HG03558 (cell line): ENCODE results near the gene FAM53A.

Experiments
- ATAC-seq: cut with Tn5 transposase; IDR thresholded peaks from one replicate; pipeline ENCODE4 v1.9.1; 2021; ENCODE audit warnings: moderate number of reproducible peaks; ENCODE audit not compliant: unreplicated experiment; ENCODE audit errors: extremely low read depth

Gene FAM53A

GRCh38 chr4:1663549-1663948, 20.6 kb downstream of the FAM53A start:
- no peak for ATAC-seq

- ATAC-seq, result no peak
Measured at GRCh38 chr4:1661695-1662094, 22.4 kb downstream of the FAM53A start.

- no peak for ATAC-seq
Measured at GRCh38 chr4:1660948-1661677, 23.0 kb downstream of the FAM53A start.

GRCh38 chr4:1659104-1660043, 24.7 kb downstream of the FAM53A start:
- no peak for ATAC-seq

- no peak for ATAC-seq
Measured at GRCh38 chr4:1658581-1658980, 25.5 kb downstream of the FAM53A start.

- no peak for ATAC-seq
Measured at GRCh38 chr4:1658146-1658545, 26.0 kb downstream of the FAM53A start.

- no peak for ATAC-seq
Measured at GRCh38 chr4:1656986-1657385, 27.1 kb downstream of the FAM53A start.

- no peak for ATAC-seq
Measured at GRCh38 chr4:1656132-1656531, 28.0 kb downstream of the FAM53A start.

- ATAC-seq, result no peak
Measured at GRCh38 chr4:1655676-1656075, 28.4 kb downstream of the FAM53A start.

- no peak for ATAC-seq
Measured at GRCh38 chr4:1655081-1655480, 29.0 kb downstream of the FAM53A start.

GRCh38 chr4:1654216-1654955, 29.7 kb downstream of the FAM53A start:
- no peak for ATAC-seq

- no peak for ATAC-seq
Measured at GRCh38 chr4:1653776-1654175, 30.3 kb downstream of the FAM53A start.

- no peak for ATAC-seq
Measured at GRCh38 chr4:1652088-1652487, 32.0 kb downstream of the FAM53A start.

GRCh38 chr4:1651609-1652008, 32.5 kb downstream of the FAM53A start:
- ATAC-seq, result no peak

GRCh38 chr4:1648962-1649361, 35.2 kb downstream of the FAM53A start:
- no peak for ATAC-seq

GRCh38 chr4:1647432-1647831, 36.7 kb downstream of the FAM53A start:
- no peak for ATAC-seq

GRCh38 chr4:1646690-1647089, 37.4 kb downstream of the FAM53A start:
- ATAC-seq, result no peak

- no peak for ATAC-seq
Measured at GRCh38 chr4:1644891-1645657, 39.0 kb downstream of the FAM53A start.

- ATAC-seq, result no peak
Measured at GRCh38 chr4:1643971-1644735, 40.0 kb downstream of the FAM53A start.
